ENCODE results near the gene JAML.
"Not testable (repeated sequence)": the region's sequence is repeated elsewhere in the genome, so short reads cannot be mapped to it uniquely, and the experiment has no call there.

Gene JAML

DNA sequence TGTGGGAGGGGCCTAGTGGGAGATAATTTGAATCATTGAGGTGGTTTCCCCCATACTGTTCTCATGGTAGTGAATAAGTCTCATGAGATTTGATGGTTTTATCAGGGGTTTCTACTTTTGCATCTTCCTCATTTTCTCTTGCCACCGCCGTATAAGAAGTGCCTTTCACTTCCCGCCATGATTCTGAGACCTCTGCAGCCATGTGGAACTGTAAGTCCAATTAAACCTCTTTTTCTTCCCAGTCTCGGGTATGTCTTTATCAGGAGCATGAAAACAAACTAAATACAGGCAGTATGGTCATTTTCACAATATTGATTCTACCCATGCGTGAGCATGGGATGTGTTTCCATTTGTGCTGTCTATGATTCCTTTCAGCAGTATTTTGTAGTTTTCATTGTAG, 32.0 kb downstream of the JAML start:
- not testable (repeated sequence) for DNase-seq

DNA sequence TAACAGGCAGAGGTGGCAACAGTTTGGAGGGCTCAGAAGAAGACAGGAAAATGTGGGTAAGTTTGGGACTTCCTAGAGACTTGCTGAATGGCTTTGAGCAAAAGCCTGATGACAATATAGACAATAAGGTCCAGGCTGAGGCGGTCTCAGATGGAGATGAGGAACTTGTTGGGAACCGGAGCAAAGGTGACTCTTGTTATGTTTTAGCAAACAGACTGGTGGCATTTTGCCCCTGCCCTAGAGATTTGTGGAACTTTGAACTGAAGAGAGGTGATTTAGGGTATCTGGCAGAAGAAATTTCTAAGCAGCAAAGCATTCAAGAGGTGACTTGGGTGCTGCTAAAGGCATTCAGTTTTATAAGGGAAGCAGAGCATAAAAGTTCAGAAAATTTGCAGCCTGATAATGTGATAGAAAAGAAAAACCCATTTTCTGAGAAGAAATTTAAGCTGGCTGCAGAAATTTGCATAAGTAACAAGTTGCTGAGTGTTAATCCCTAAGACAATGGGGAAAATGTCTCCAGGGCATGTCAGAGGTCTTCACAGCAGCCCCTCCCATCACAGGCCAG, 33.8 kb downstream of the JAML start:
- not testable (repeated sequence) for DNase-seq

- no peak for DNase-seq
Observed at GRCh38 chr11:118186346-118187107, 38.3 kb downstream of the JAML start.

GRCh38 chr11:118184784-118185579, 39.8 kb downstream of the JAML start:
- no peak for DNase-seq

DNA sequence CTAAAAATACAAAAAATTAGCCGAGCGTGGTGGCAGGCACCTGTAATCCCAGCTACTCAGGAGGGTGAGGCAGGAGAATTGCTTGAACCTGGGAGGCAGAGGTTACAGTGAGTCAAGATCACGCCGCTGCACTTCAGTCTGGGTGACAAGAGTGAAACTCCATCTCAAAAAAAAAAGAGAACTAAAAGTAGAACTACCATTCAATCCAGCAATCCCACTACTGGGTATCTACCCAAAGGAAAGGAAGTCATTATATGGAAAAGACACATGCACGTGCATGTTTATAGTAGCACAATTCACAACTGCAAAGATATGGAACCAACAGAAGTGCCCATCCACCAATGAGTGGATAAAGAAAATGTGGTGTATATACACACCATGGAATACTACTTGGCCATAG, 41.1 kb downstream of the JAML start:
- not testable (repeated sequence) for DNase-seq

DNA sequence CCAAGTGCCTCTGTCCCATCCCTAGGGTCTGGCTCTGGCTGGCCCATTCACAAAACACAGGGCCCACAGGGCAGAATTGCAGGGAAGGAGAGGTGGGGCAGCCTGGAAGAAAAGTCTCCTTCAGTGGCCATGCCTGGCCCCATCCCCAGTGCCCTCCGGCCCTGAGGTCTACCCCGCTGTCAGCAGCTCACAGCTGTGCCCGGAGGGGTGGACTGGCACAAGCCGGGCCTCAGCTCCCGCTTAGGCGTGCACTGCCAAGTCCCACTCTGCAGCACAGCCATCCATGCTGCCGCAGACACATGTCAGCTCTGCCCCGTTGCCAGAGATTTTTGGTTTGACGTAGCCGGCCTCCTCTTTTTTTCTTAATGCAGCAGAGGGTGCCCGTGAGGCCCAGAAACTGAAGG, 44.5 kb downstream of the JAML start:
- no peak for DNase-seq

DNA sequence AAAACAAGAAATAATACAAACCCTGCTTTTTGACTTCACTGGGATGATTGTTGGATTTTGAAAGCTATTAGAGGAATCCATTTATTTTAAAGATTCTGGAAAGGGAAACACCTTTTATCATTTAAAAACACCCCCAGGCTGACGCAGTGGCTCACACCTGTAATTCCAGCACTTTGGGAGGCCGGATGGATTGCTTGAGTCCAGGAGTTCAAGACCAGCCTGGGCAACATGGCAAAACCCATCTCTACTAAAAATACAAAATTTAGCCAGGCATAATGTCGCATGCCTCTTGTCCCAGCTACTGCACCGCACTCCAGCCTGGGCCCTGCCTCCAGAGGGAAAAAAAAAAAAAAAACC, 48.1 kb downstream of the JAML start:
- no peak for DNase-seq

- DNase-seq, result no peak
Observed at GRCh38 chr11:118175993-118176777, 48.6 kb downstream of the JAML start, which contains the start of gene SCN2B. Gene SCN2B, minus strand, starts transcription at chr11:118176639. Its CDS starts 208 bp downstream, at chr11:118176431.

DNA sequence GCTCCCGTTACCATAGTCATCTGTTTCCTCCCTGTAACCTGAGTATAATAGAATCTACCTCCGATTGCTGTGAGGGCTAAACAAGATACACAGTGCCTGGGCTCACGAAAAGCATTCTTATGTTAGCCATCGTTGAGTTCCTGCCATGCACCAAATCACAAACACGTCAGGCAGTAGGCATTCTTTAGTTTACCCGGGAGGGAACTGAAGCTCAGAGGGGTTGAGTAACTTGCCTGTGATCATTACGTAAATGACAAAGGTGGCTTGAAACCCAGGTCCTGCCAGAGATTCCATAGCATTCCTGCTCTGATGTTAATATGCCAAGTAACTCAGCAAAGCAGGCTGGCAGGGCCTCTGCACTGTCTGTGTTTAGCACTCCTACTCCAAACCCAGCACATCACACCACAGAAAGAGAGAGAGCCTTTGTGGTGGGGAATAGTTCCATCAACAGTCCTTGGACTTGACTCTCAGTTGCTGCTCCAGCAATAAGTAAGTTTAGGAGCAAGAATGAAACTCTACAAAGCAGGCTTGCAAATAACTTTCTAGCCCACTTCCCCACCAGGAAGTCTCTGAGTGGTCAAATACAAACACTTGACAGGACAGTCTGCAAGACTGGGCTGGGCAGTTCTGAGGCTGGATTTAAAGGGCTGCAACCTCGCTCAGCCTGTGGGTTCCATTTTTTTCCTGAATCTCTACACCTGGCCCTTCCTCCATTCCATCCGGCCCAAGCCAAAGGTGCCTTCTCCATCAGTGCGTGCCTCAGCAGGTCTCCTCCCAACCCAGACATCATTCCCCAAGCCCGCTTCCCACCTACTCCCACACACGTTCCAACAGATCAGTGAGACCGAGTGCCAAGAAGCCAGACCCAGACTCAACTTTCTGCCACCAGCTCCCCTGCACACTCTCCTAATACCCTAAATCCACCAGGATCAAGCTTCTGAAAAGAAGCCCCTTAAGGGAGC, 49.5 kb downstream of the JAML start:
- DNase-seq, result no peak

DNA sequence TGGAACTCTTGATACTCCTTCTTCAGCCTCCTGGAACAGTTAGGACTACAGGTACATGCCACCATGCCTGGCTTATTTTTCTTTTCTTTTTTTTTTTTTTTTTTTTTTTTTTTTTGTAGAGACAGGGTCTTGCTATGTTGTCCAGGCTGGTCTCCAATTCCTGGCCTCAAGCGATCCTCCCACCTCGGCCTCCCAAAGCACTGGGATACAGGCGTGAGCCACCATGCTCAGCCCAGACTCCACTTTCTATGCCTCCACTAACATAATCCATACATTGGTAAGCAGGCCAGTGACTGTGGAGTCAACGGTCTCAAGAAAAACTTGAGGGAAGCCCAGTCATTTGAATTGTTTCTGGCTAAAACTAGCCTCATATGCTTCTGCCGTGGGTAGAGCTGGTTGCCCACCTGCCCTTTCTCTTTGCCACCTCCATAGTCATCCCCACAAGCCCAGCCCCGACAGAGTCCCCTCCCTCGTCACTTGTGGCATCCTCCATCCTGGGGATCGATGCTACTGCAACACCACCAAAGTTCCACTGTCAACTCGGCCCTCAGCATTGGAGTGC, 50.7 kb downstream of the JAML start:
- DNase-seq, result no peak

GRCh38 chr11:118172356-118172755, 52.5 kb downstream of the JAML start:
- DNase-seq, result no peak

- no peak for DNase-seq
Observed at GRCh38 chr11:118171269-118172062, 53.3 kb downstream of the JAML start.

GRCh38 chr11:118170882-118171268, 53.9 kb downstream of the JAML start:
- DNase-seq, result no peak

DNA sequence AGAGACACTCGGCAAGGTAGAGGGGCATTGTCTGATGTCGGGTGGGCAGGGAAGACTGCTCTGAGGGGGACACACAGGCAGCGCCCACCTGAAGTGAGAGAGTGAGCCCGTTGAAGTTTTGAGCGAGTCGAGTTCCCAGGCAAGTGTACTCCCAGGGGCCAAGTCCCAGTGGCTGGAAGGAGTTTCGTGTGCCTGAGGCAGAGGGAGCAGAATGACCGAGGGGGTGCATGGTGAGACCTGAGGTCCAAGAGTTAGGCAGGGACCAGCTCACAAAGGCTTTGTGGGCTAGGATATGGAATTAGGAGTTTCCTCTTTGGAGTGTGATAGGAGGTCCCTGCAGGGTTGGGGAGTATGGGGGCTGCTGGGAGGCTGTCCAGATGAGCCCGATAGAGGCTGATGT, 54.6 kb downstream of the JAML start:
- DNase-seq, result no peak

DNA sequence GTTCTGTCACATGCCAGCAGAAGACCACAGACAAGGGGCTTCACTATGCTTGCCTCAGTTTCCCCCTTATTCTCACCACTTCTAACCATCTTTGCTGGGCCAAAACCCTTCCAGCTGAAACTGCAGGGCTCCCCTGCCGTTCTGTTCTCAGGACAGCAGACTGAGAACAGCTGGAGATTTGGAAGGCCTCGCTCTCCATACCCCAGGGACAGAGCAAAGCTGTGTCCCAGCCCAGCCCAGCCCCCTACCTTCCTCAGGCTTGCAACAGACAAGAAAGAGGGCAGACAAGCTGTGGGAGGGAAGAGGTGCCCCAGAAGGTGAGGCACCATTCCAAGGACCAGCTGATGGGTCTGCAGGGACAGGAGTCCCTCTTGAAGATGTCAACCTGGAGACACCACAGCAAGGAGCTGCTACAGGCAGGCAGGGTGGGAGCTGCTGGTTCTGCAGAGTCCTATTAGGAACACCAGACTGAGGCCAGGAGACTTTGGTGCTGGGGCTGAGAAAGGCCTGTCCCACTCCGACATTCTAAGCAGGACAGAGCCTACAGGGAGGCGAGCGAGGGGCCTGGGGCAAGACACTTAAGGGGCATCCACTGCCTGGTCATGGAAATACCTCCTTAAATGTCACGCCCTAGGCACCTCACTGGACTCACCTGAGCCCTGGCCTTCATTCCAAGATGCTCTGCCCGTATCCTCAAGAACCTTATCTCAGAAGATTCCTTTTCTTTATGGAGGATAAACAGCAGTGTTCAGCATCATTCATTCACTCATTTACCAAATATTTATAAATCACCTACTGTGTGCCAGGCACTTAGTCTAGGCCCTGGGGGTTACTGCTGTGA, 55.3 kb downstream of the JAML start:
- DNase-seq, result no peak

DNA sequence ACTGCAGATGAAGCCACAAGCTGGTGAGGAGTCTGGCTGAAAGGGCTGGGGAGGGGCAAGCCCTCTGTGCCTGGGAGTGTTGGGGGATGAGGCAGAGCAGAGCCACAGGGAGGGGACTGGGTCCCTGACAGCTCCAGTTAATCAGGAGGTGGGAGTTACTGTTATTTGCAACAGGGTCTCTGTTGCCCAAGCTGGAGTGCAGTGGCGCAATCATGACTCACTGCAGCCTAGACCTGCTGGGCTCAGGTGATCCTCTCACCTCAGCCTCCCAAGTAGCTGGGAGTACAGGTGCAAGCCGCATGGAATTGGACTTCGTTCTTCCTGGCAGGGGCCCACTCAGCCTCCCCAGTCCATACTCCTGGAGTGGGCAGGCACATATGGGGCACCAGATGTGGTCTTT, 56.1 kb downstream of the JAML start:
- no peak for DNase-seq

GRCh38 chr11:118168316-118168715, 56.5 kb downstream of the JAML start:
- DNase-seq, result no peak

DNA sequence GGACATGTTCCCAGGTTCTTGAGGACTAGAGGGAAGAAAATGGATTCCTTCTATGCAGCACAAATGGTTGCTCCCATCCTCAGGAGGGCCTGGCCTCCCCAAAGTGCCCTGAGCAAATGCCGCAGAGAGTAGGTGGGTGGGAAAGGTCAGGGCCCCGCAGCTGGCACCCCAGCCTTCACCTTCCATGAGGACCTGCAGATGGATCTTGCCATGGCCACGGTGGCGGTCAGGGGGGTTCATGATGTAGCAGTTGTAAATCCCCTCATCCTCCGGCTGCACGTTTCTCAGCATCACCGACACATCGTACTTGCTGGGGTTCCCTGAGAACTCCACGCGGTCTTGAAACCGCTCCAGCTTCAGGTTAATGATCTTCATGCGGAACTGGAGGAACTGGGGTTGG, 56.9 kb downstream of the JAML start:
- DNase-seq, result no peak

- no peak for DNase-seq
Observed at GRCh38 chr11:118167253-118167652, 57.6 kb downstream of the JAML start.

DNA sequence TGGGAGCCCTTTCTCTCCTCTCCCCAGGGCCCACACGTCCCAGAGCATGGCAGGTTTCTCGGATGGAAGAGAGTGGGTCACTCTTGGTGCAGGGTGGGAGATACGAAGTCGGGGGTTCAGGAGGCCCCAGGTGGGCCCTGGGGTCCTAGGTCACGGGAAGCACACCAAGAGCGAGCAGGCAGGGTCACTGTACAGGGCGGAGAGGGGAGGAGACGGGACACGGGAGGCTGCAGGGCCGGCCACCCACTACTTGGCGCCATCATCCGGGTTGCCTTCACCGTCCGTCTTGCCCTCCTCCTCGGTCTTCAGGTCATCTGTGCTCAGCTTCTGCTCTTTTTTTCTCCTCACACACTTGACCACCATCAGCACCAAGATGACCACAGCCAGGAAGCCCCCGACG, 58.2 kb downstream of the JAML start:
- DNase-seq, result no peak

All from DMS153 (cell line).